ENCODE measurements around the gene R3HDM2. TPM values are rescaled to one million over a fixed set of nuclear protein-coding genes. Genes with fewer than 3 reads are reported as not detected.

The R3HDM2 gene
- total and polyA plus RNA-seq, 7 experiments from 2014 or later = 13.7 to 145 (median 111) TPM

- Mint-ChIP-seq H3K4me1 (peaks cover 38 to 69% (median 59%) of the 10 kb centered on the region in 7 donors), H3K9me3 (peaks cover 0 to 5% (median 0%) of the 10 kb centered on the region in 11 donors), H3K27me3 (peaks cover 32 to 50% (median 44%) of the 10 kb centered on the region in 5 donors), H3K27ac (peak overlapping the region in 1 of 9 donors; percentile 34), H3K4me3 (peak overlapping the region in 4 of 10 donors; percentile 13 to 39 (median 30)), H3K36me3 (peaks cover 0 to 17% (median 0%) of the 10 kb centered on the region in 5 donors)
- CTCF ChIA-PET = interaction anchor here (1.4 to 11.7 kb wide), 3 partner anchors 13 to 168 kb away, joined by 3 to 148 read pairs (median 4); a partner anchor contains a TSS
- Histone ChIP-seq H3K27ac (ENCODE audit: low read depth, low read length) (no peak overlapping the region), H3K4me3 (ENCODE audit: low read length) (no peak overlapping the region), H3K9me3 (ENCODE audit: control insufficient read depth in 2 of 3, low read length in 3 of 3) (no peaks in the 10 kb centered on the region), H3K27me3 (ENCODE audit: control insufficient read depth in 2 of 2, insufficient read depth in 2 of 2, low read length in 2 of 2) (peaks cover 6 to 35% of the 10 kb centered on the region in 2 donors), H3K36me3 (ENCODE audit: control insufficient read depth in 2 of 3, insufficient read depth in 3 of 3, low read length in 3 of 3) (peaks cover 0 to 13% (median 0%) of the 10 kb centered on the region in 3 experiments), H3K4me1 (ENCODE audit: control insufficient read depth in 2 of 2, insufficient read depth in 2 of 2, low read length in 2 of 2) (peaks cover 21 to 50% of the 10 kb centered on the region in 2 donors)
- POLR2A ChIA-PET = interaction anchor here (0.7 to 9.4 kb wide), 4 partner anchors 13 to 380 kb away, joined by 3 to 79 read pairs (median 6); a partner anchor contains a TSS
- DNase-seq (no peak), ATAC-seq (no peak)
- intact Hi-C loops (cut with micrococcal nuclease) = loop anchor here in 1 of 2 donors (5.0 kb wide), 1 partner anchor 595 kb away; the partner anchor contains the start of gene BAZ2A
Measured at GRCh38 chr12:57227315-57228115, 203.3 kb downstream of the R3HDM2 start.

GRCh38 chr12:57226588-57227314 lies 204.1 kb downstream of the R3HDM2 start:
- Mint-ChIP-seq H3K36me3 (peaks cover 0 to 14% (median 0%) of the 10 kb centered on the region in 5 donors), H3K9me3 (peaks cover 0 to 5% (median 0%) of the 10 kb centered on the region in 11 donors), H3K4me1 (peaks cover 41 to 74% (median 58%) of the 10 kb centered on the region in 7 donors), H3K27me3 (peaks cover 40 to 58% (median 52%) of the 10 kb centered on the region in 5 donors), H3K27ac (peak overlapping the region in 2 of 9 donors; percentile 13 to 73), H3K4me3 (peak overlapping the region in 9 of 10 donors; percentile 13 to 76 (median 68))
- peaks cover 9 to 41% of the 10 kb centered on the region in 2 donors for H3K27me3 ChIP-seq (ENCODE audit: control insufficient read depth in 2 of 2, insufficient read depth in 2 of 2, low read length in 2 of 2)
- peaks cover 0 to 6% (median 0%) of the 10 kb centered on the region in 3 experiments for H3K36me3 ChIP-seq (ENCODE audit: control insufficient read depth in 2 of 3, insufficient read depth in 3 of 3, low read length in 3 of 3)
- ATAC-seq = no peak
- ChIA-PET POLR2A (interaction anchor here (0.6 to 9.4 kb wide), 4 partner anchors 12 to 291 kb away, joined by 3 to 79 read pairs (median 3); a partner anchor contains a TSS), CTCF (interaction anchor here (0.5 to 11.7 kb wide), 5 partner anchors 13 to 574 kb away, joined by 3 to 148 read pairs (median 3); a partner anchor contains a TSS)
- no peak overlapping the region for H3K4me3 ChIP-seq (ENCODE audit: low read length)
- H3K27ac ChIP-seq (ENCODE audit: low read depth, low read length) = no peak overlapping the region
- H3K9me3 ChIP-seq (ENCODE audit: control insufficient read depth in 2 of 3, low read length in 3 of 3) = no peaks in the 10 kb centered on the region
- H3K4me1 ChIP-seq (ENCODE audit: control insufficient read depth in 2 of 2, insufficient read depth in 2 of 2, low read length in 2 of 2) = peaks cover 21 to 50% of the 10 kb centered on the region in 2 donors
- intact Hi-C loops (cut with micrococcal nuclease) = loop anchor here in 1 of 2 donors (5.0 kb wide), 1 partner anchor 594 kb away; the partner anchor contains the start of gene BAZ2A
- DNase-seq = no peak

GRCh38 chr12:57225680-57226210 lies 205.1 kb downstream of the R3HDM2 start:
- Histone ChIP-seq H3K9me3 (ENCODE audit: control insufficient read depth in 2 of 3, low read length in 3 of 3) (no peaks in the 10 kb centered on the region), H3K4me1 (ENCODE audit: control insufficient read depth in 2 of 2, insufficient read depth in 2 of 2, low read length in 2 of 2) (peaks cover 16 to 45% of the 10 kb centered on the region in 2 donors), H3K4me3 (ENCODE audit: low read length) (no peak overlapping the region), H3K27ac (ENCODE audit: low read depth, low read length) (no peak overlapping the region), H3K27me3 (ENCODE audit: control insufficient read depth in 2 of 2, insufficient read depth in 2 of 2, low read length in 2 of 2) (peaks cover 14 to 51% of the 10 kb centered on the region in 2 donors), H3K36me3 (ENCODE audit: control insufficient read depth in 2 of 3, insufficient read depth in 3 of 3, low read length in 3 of 3) (no peaks in the 10 kb centered on the region)
- H3K27me3 Mint-ChIP-seq = peaks cover 48 to 68% (median 62%) of the 10 kb centered on the region in 5 donors
- intact Hi-C loops (cut with micrococcal nuclease) = loop anchor here (1.0 to 5.0 kb wide), 3 partner anchors 8 to 593 kb away; partner anchors contain the start of gene BAZ2A (in 1 of the 2)
- DNase-seq = no peak
- POLR2A ChIA-PET = interaction anchor here (0.6 to 9.4 kb wide), 3 partner anchors 9 to 15 kb away, joined by 3 to 79 read pairs (median 3); a partner anchor contains a TSS
- CTCF ChIA-PET = interaction anchor here (0.5 to 11.7 kb wide), 3 partner anchors 12 to 575 kb away, joined by 3 to 148 read pairs (median 20); a partner anchor contains a TSS
- H3K36me3 Mint-ChIP-seq = peaks cover 0 to 13% (median 0%) of the 10 kb centered on the region in 5 donors
- H3K27ac Mint-ChIP-seq = peak overlapping the region in 3 of 9 donors; percentile 33 to 67 (median 59)
- H3K4me3 Mint-ChIP-seq = peak overlapping the region in 9 of 10 donors; percentile 28 to 73 (median 66)
- peaks cover 0 to 5% (median 0%) of the 10 kb centered on the region in 11 donors for H3K9me3 Mint-ChIP-seq
- ATAC-seq = no peak
- peaks cover 45 to 75% (median 58%) of the 10 kb centered on the region in 7 donors for H3K4me1 Mint-ChIP-seq

- H3K27ac Mint-ChIP-seq = peak overlapping the region in 3 of 9 donors; percentile 33 to 67 (median 59)
- H3K27me3 Mint-ChIP-seq = peaks cover 51 to 72% (median 66%) of the 10 kb centered on the region in 5 donors
- no peak overlapping the region for H3K4me3 ChIP-seq (ENCODE audit: low read length)
- peak; percentile 72 for ATAC-seq
- peaks cover 0 to 7% (median 0%) of the 10 kb centered on the region in 5 donors for H3K36me3 Mint-ChIP-seq
- peaks cover 0 to 5% (median 0%) of the 10 kb centered on the region in 11 donors for H3K9me3 Mint-ChIP-seq
- peaks cover 41 to 72% (median 55%) of the 10 kb centered on the region in 7 donors for H3K4me1 Mint-ChIP-seq
- CTCF ChIA-PET = interaction anchor here (0.5 to 11.7 kb wide), 3 partner anchors 11 to 113 kb away, joined by 3 to 148 read pairs (median 20); a partner anchor contains a TSS
- peaks cover 10 to 39% of the 10 kb centered on the region in 2 donors for H3K4me1 ChIP-seq (ENCODE audit: control insufficient read depth in 2 of 2, insufficient read depth in 2 of 2, low read length in 2 of 2)
- no peaks in the 10 kb centered on the region for H3K9me3 ChIP-seq (ENCODE audit: control insufficient read depth in 2 of 3, low read length in 3 of 3)
- POLR2A ChIA-PET = interaction anchor here (0.6 to 9.4 kb wide), 3 partner anchors 8 to 15 kb away, joined by 3 to 79 read pairs (median 3); a partner anchor contains a TSS
- peak overlapping the region; percentile 28 to 73 (median 68) for H3K4me3 Mint-ChIP-seq
- intact Hi-C loops (cut with micrococcal nuclease) = loop anchor here (1.0 to 5.0 kb wide), 3 partner anchors 8 to 593 kb away; partner anchors contain the start of gene BAZ2A (in 1 of the 2)
- H3K36me3 ChIP-seq (ENCODE audit: control insufficient read depth in 2 of 3, insufficient read depth in 3 of 3, low read length in 3 of 3) = no peaks in the 10 kb centered on the region
- no peak overlapping the region for H3K27ac ChIP-seq (ENCODE audit: low read depth, low read length)
- H3K27me3 ChIP-seq (ENCODE audit: control insufficient read depth in 2 of 2, insufficient read depth in 2 of 2, low read length in 2 of 2) = peaks cover 17 to 54% of the 10 kb centered on the region in 2 donors
- DNase-seq = peak in 8 of 9 donors; percentile 63 to 82 (median 74)
Measured at GRCh38 chr12:57224973-57225679, 205.7 kb downstream of the R3HDM2 start.

- POLR2A ChIA-PET = interaction anchor here (0.9 to 9.4 kb wide), 3 partner anchors 8 to 16 kb away, joined by 3 to 79 read pairs (median 3); a partner anchor contains a TSS
- Mint-ChIP-seq H3K27ac (peak overlapping the region in 1 of 9 donors; percentile 48), H3K4me3 (peak overlapping the region in 3 of 10 donors; percentile 28 to 73 (median 68)), H3K27me3 (peaks cover 57 to 78% (median 72%) of the 10 kb centered on the region in 5 donors), H3K36me3 (peaks cover 0 to 2% (median 0%) of the 10 kb centered on the region in 5 donors), H3K9me3 (peaks cover 0 to 5% (median 0%) of the 10 kb centered on the region in 11 donors), H3K4me1 (peaks cover 34 to 70% (median 54%) of the 10 kb centered on the region in 7 donors)
- Histone ChIP-seq H3K4me1 (ENCODE audit: control insufficient read depth in 2 of 2, insufficient read depth in 2 of 2, low read length in 2 of 2) (peaks cover 8 to 35% of the 10 kb centered on the region in 2 donors), H3K36me3 (ENCODE audit: control insufficient read depth in 2 of 3, insufficient read depth in 3 of 3, low read length in 3 of 3) (no peaks in the 10 kb centered on the region), H3K9me3 (ENCODE audit: control insufficient read depth in 2 of 3, low read length in 3 of 3) (no peaks in the 10 kb centered on the region), H3K4me3 (ENCODE audit: low read length) (no peak overlapping the region), H3K27ac (ENCODE audit: low read depth, low read length) (no peak overlapping the region), H3K27me3 (ENCODE audit: control insufficient read depth in 2 of 2, insufficient read depth in 2 of 2, low read length in 2 of 2) (peaks cover 17 to 60% of the 10 kb centered on the region in 2 donors)
- no peak for DNase-seq
- CTCF ChIA-PET = interaction anchor here (0.5 to 11.7 kb wide), 3 partner anchors 10 to 112 kb away, joined by 3 to 148 read pairs (median 20); a partner anchor contains a TSS
- ATAC-seq = no peak
- intact Hi-C loops (cut with micrococcal nuclease) = loop anchor here (2.0 kb wide), 1 partner anchor 14 kb away; no protein-coding TSS in a partner anchor
Measured at GRCh38 chr12:57224278-57224972, 206.4 kb downstream of the R3HDM2 start.

Measured in naive thymus-derived CD4-positive, alpha-beta T cell (primary cell).